Left lobe of liver (tissue), 2 donors: Measurements from ENCODE around the gene PRR15. TPM values are rescaled to one million over a fixed set of nuclear protein-coding genes. Genes with fewer than 3 reads are reported as not detected.
A peak's percentile ranks its signal among the peaks of the same experiment; 100 is the strongest.

ENCODE experiments used
- ATAC-seq: fragments of 200-7000 bp; cut with Tn5 transposase; one replicate; pipeline ENCODE4 v1.9.1; 2020; ENCODE audit warnings: mild to moderate bottlenecking, moderate library complexity
- DNase-seq: peaks from one replicate; pipeline ENCODE4 v3.0.0-alpha.2; 2020; ENCODE audit warnings: low spot score
- total RNA-seq: library from RNA; stranded (reverse); gene quantifications from one replicate; pipeline ENCODE4 v1.2.1, GENCODE V29; 2021
- donor health status: DM: no; HTN: no; CAD: no; lungs with moderate emphysema.
- donor health status: DM: no; HTN: yes; CAD: no.

The PRR15 gene
- total RNA-seq, 1 donor from 2014 or later = not detected

DNA sequence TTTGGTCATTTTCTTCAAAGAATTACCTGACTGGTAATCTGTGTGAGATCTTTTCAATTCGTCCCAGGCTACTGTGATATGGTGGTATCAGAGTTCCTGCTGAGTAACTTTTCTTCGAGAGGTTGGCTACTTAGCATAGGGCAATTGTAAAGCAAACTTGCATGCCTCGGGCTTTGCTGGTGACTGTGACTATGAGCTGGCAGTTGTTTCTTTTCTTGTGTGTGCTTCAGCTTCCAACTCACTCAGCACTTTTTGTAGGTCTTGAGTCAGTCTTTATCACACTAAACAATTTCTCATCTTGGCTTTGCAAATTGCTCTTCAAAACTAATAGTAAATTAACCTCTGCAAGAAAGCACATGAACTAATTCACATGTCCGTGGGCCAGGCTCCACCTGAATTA is 44.3 kb downstream of the PRR15 start:
- no peak for ATAC-seq

DNA sequence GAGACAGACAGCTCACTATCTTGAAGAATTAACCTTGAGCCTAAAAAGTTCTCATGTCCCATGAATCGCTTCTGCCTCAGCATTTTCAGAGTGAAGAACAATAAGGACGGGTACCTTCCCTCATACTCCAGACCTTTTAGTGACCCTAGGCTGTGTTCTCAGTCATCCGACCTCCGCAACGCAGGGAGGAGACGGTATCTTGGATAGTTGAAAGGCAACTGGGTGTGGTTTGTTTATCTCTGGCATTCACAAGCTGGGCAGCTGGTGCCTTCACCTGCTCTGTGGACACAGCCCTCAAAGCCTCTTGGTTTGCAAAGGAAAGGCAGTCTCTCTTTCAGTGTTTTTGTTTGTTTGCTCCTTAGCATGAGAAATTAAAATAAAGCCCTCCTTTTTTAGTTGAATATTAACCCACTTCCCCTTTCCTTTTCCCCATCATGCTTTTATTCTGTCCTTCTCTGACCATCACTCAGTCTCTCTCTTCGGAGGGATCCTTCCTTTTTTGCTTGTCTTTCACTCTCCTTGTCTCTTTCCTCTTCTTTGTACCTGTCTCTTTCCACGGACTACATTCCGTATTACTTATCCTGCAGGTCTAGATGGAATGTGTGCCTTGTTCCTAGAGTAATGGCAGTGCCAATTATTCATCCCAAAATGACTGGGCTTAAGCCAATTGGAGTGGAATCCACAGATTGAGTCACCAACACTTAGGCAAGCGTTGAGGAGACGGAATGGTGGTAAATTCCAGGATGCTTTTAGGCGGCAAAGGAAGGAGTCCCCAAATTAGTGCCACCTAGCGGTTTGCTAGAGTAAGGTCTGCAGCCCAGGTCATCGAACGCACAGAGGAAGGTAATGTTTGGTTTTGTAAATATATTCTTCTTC is 45.8 kb downstream of the PRR15 start:
- ATAC-seq (peak; percentile 88), DNase-seq (no peak)

More for the DNA sequence above, 44.3 kb downstream of the PRR15 start:
- DNase-seq = no peak

DNA sequence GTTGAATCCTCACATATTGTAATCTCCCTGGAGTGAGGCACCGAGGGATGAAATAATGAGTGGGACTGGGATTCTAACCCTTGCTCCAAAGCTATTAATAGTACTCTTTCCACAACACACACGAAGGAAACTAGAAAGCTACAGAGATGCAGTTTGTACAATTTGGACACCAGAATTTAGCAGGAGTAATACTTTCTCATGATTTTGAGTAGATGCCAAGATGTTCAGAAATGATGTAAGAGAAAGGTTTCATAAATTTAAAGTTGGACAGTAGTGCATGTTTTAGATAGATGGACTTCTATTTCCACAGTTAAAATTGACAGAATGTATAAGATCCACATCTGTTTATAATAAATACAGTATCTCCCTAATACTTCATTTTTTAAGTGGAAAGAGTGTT is 46.5 kb downstream of the PRR15 start:
- no peak for DNase-seq
- ATAC-seq = no peak

DNA sequence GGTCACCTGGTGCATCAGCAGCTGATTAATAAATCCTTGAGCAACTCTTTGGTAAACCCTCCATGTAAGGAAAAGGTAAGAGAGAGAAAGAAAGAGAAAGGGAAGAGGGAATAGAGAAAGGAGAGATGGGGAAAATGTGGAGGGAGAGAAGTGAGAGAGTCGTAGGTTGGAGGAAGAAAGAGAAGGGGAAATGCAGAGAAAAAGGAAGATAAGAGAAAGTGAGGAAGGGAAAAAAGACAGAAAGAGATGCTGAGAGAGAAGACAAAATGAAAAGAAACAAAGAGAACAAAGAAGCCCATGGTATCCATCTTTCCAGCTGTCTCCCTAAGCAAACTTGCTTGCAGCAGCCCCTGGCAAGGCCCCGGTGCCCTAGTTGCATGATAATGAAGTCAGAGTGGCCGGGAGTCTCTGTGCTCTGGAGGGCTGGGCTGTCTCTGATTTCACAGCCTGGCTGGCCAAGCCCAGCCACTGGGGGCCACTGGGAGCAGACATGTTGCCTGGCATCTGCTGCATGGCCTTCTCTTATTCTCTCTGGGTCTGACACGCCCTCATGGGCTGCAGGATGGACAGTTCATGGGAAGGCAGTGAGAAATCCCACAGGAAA is 48.4 kb downstream of the PRR15 start:
- no peak for ATAC-seq

DNA sequence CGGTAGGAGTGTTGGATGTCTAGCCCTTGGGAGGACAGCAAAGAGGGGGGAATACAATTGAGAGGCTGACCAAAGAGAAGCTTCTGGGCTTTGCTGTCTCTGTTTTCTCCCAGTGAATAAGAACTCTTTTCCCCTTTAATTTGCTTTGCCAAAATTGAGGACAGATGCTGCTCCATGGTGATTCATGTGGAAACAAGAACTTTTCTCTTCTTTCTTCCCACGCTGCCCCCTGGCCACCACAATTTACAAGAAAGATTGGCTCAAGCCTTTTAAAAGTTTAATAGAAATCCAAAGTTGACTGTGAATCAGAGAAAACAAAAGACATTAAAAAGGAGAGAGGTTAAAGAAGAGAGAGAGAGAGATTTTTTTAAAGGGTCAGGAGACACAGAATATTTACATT is 49.0 kb downstream of the PRR15 start:
- no peak for ATAC-seq
- DNase-seq = no peak

More for the DNA sequence above, 48.4 kb downstream of the PRR15 start:
- no peak for DNase-seq

DNA sequence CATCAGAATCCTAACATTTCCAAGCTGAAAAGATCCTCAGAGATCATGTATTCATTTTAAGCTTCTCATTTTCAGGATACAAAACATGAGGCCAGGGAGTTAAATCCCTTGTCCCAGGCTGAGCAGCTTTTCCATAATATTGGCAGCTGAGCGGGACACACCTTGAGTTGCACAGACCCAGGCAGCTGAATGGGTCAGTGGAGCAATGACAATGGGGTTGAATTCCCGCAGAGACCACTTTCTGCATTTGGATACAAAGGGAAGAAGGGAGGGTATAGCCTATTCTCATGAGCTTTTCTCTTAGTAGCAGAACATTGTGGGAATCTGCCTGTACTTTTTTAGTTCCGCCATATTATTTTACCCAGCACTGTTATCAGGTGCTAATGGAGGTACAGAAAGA is 49.5 kb downstream of the PRR15 start:
- ATAC-seq = no peak
- no peak for DNase-seq

DNA sequence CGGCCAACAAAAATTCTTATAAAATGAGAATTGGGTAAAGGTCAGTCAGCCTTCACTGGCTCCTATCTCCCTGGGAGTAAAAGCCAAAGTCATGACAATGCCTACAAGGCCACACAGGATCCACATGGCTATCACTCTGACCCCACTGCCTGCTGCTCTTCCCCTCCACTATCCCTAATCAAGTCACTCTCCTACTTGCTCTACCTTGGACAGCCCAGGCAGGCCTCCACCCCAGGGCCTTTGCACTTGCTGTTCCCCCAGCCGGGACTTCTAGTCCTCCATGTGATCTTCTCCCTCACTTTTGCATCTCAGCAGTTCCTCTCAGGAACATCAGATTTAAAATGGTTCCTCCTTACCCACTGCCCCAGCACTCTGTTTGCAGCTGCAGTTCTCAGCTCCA is 50.6 kb downstream of the PRR15 start:
- DNase-seq (no peak), ATAC-seq (no peak)

Other genes with a start within 250 kb of the PRR15 start
- 0.73 TPM for gene WIPF3, start 242.7 kb downstream of the PRR15 start, total RNA-seq